ENCODE data around the gene HS3ST3B1. TPM values are rescaled to one million over a fixed set of nuclear protein-coding genes. Genes with fewer than 3 reads are reported as not detected.

HS3ST3B1 gene
- total RNA-seq, 1 experiment from 2014 or later = 0.13 TPM

GRCh38 chr17:14354807-14355206, 53.9 kb downstream of the HS3ST3B1 start:
- DNase-seq (ENCODE audit: low spot score) = no peak

- DNase-seq (ENCODE audit: low spot score) = no peak
Observed at GRCh38 chr17:14355556-14355955, 54.7 kb downstream of the HS3ST3B1 start.

GRCh38 chr17:14359163-14360020, 58.5 kb downstream of the HS3ST3B1 start:
- no peak for DNase-seq (ENCODE audit: low spot score)

GRCh38 chr17:14360856-14361255, 60.0 kb downstream of the HS3ST3B1 start:
- DNase-seq (ENCODE audit: low spot score) = no peak

GRCh38 chr17:14361470-14361869, 60.6 kb downstream of the HS3ST3B1 start:
- DNase-seq (ENCODE audit: low spot score) = no peak

- DNase-seq (ENCODE audit: low spot score) = no peak
Observed at GRCh38 chr17:14361945-14362508, 61.1 kb downstream of the HS3ST3B1 start.

GRCh38 chr17:14366199-14366598, 65.3 kb downstream of the HS3ST3B1 start:
- no peak for DNase-seq (ENCODE audit: low spot score)

- DNase-seq (ENCODE audit: low spot score) = no peak
Observed at GRCh38 chr17:14372461-14372860, 71.6 kb downstream of the HS3ST3B1 start.

- no peak for DNase-seq (ENCODE audit: low spot score)
Observed at GRCh38 chr17:14372905-14373613, 72.2 kb downstream of the HS3ST3B1 start.

- no peak for DNase-seq (ENCODE audit: low spot score)
Observed at GRCh38 chr17:14373614-14374259, 72.9 kb downstream of the HS3ST3B1 start.

GRCh38 chr17:14374268-14374667, 73.4 kb downstream of the HS3ST3B1 start:
- DNase-seq (ENCODE audit: low spot score) = no peak

- no peak for DNase-seq (ENCODE audit: low spot score)
Observed at GRCh38 chr17:14376666-14377065, 75.8 kb downstream of the HS3ST3B1 start.

GRCh38 chr17:14381606-14382005, 80.7 kb downstream of the HS3ST3B1 start:
- no peak for DNase-seq (ENCODE audit: low spot score)

- no peak for DNase-seq (ENCODE audit: low spot score)
Observed at GRCh38 chr17:14387036-14387435, 86.2 kb downstream of the HS3ST3B1 start.

GRCh38 chr17:14389681-14390080, 88.8 kb downstream of the HS3ST3B1 start:
- no peak for DNase-seq (ENCODE audit: low spot score)

GRCh38 chr17:14393723-14394122, 92.8 kb downstream of the HS3ST3B1 start:
- DNase-seq (ENCODE audit: low spot score) = no peak

- DNase-seq (ENCODE audit: low spot score) = no peak
Observed at GRCh38 chr17:14395255-14395654, 94.4 kb downstream of the HS3ST3B1 start.

GRCh38 chr17:14396547-14396946, 95.7 kb downstream of the HS3ST3B1 start:
- DNase-seq (ENCODE audit: low spot score) = no peak

- DNase-seq (ENCODE audit: low spot score) = no peak
Observed at GRCh38 chr17:14398766-14399165, 97.9 kb downstream of the HS3ST3B1 start.

Data from HT-29 (cell line).